Right atrium auricular region (tissue), 2 donors: ENCODE data around the gene MGMT. TPM values are rescaled to one million over a fixed set of nuclear protein-coding genes. Genes with fewer than 3 reads are reported as not detected.

Experiments used
- DNase-seq: peaks from one replicate; pipeline ENCODE4 v3.0.0-alpha.2; 2019; ENCODE audit warnings: low spot score
- H3K27ac ChIP-seq, 2 donors: fragments of 200-600 bp; sonication (generic); 1 replicate in 1 of 2; 2 replicates in 1 of 2; pipeline ENCODE4 v1.5.1; 2016 to 2019
- H3K27me3 ChIP-seq, 2 donors: fragments of 200-600 bp; sonication (generic); one replicate each; pipeline versions ENCODE4 v1.5.1 to v1.6.0; 2017 to 2019
- H3K36me3 ChIP-seq: fragments of 200-600 bp; sonication (generic); one replicate; pipeline ENCODE4 v1.5.1; 2016
- H3K4me1 ChIP-seq, 2 donors: fragments of 200-600 bp; sonication (generic); one replicate each; pipeline versions ENCODE4 v1.5.1 to v1.6.0; 2017 to 2019
- H3K4me3 ChIP-seq, 2 donors: fragments of 200-600 bp; sonication (generic); 1 replicate in 1 of 2; 2 replicates in 1 of 2; pipeline ENCODE4 v1.5.1; 2017 to 2019; ENCODE audit warnings: mild to moderate bottlenecking in 1 of 2, moderate library complexity in 1 of 2
- H3K9me3 ChIP-seq, 2 donors: fragments of 200-600 bp; sonication (generic); one replicate each; pipeline ENCODE4 v1.5.1; 2019
- total RNA-seq, 2 donors: library from RNA; depleted of rRNA; stranded (reverse); fragments of >200 nt; gene quantifications; one replicate each; pipeline ENCODE4 v1.1.0, GENCODE V29; 2016
- TF ChIP-seq, protein P1 (sequence below), 2 donors: fragments of 200-600 bp; sonication (generic); IDR thresholded peaks; one replicate each; pipeline ENCODE4 v1.5.1; 2019; ENCODE audit warnings: antibody characterized with exemption in 2 of 2

The MGMT gene
- total RNA-seq, 2 donors from 2014 or later, result 18.2 to 19.2 TPM

DNA sequence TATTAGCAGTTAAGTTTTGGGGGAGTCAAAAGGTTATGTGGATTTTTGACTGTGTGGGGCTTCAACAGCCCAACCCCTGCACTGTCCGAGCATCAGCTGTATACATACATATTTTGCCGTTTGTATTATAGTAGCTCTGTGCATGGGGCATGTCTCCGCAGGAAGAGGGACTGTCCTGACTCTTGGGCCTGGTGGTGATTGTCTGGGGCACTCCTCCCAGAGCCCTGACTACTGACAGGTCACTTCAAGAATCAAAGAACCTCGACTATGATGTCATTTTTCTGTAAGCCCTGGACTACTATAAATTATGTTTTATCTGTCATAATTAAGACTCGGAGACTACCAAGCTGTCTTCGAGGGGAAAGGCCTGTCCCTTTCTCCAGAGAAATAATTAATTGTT lies 51.8 kb downstream of the MGMT start:
- Histone ChIP-seq H3K9me3 (no peaks in the 10 kb centered on the region), H3K27ac (no peak overlapping the region), H3K36me3 (no peaks in the 10 kb centered on the region), H3K27me3 (no peaks in the 10 kb centered on the region), H3K4me3 (no peak overlapping the region), H3K4me1 (peaks cover 0 to 3% of the 10 kb centered on the region in 2 donors)
- TF ChIP-seq, protein P1, sequence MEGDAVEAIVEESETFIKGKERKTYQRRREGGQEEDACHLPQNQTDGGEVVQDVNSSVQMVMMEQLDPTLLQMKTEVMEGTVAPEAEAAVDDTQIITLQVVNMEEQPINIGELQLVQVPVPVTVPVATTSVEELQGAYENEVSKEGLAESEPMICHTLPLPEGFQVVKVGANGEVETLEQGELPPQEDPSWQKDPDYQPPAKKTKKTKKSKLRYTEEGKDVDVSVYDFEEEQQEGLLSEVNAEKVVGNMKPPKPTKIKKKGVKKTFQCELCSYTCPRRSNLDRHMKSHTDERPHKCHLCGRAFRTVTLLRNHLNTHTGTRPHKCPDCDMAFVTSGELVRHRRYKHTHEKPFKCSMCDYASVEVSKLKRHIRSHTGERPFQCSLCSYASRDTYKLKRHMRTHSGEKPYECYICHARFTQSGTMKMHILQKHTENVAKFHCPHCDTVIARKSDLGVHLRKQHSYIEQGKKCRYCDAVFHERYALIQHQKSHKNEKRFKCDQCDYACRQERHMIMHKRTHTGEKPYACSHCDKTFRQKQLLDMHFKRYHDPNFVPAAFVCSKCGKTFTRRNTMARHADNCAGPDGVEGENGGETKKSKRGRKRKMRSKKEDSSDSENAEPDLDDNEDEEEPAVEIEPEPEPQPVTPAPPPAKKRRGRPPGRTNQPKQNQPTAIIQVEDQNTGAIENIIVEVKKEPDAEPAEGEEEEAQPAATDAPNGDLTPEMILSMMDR (IDR thresholded peaks at IDR 0.05), result no peak
- no peak for DNase-seq

DNA sequence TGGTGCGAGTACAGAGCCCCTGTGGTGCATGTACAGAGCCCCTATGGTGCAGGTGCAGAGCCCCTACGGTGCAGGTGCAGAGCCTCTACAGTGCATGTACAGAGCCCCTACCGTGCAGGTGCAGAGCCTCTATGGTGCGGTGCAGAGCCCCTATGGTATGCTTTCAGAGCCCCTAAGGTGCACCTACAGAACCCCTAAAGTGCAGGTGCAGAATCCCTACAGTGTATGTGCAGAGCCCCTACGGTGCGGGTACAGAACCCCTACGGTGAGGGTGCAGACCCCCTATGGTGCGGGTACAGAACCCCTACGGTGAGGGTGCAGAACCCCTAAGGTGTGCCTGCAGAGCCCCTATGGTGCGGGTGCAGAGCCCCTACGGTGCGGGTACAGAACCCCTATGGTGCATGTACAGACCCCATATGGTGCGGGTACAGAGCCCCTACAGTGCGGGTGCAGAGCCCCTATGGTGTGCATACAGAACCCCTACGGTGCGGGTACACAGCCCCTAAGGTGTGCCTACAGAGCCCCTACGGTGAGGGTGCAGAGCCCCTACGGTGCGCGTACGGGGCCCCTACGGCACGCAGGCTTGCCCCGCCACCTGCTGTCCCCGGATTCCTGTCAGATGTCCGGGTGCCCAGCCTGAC lies 53.5 kb downstream of the MGMT start:
- TF ChIP-seq, protein P1 (IDR thresholded peaks at IDR 0.05), result no peak
- Histone ChIP-seq H3K27ac (no peak overlapping the region), H3K4me3 (no peak overlapping the region), H3K36me3 (no peaks in the 10 kb centered on the region), H3K9me3 (no peaks in the 10 kb centered on the region), H3K4me1 (peaks cover 0 to 3% of the 10 kb centered on the region in 2 donors), H3K27me3 (no peaks in the 10 kb centered on the region)
- no peak for DNase-seq

DNA sequence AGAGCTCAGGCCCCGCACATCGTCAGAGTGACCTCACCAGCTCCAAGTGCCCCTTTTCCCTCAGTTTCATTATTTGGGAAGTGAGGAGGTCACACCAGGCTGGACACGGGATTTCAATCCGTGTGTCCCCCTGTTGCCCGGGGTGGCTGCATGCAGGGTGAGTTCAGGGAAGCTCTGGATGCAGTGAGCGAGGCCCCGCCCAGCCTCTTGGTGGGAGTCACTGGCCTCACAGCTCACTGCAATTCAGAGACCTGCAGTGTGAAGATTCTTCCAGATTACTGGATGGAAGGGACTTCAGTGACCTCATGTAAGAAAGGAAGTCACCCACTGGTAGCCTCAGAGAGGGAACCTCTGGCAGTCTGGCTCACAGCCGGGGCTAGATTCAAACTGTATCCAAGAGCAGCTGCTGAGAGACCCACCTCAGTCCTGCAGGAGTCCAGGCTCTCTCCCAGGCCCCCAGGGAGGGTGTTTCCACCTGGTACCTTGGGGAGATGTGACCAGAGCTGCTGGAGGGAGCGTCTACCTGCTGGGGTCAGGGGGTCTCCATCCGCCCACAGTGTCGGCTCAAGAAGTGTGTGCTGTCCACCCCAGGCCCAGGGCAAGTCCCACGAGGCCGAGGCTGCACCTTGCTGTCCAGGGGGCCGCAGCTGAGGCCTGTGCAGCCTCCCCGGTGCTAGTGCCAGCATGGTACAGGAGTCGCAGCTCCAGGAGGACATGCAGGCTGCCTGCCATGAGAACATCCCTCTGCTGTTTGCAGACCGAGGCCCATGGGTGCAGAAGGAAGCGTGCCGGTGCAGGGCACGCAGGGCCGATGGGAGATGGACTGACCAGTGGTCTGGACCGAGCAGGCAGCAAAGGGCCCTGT lies 54.4 kb downstream of the MGMT start:
- Histone ChIP-seq H3K4me3 (no peak overlapping the region), H3K4me1 (peaks cover 0 to 3% of the 10 kb centered on the region in 2 donors), H3K9me3 (no peaks in the 10 kb centered on the region), H3K27me3 (no peaks in the 10 kb centered on the region), H3K36me3 (no peaks in the 10 kb centered on the region), H3K27ac (no peak overlapping the region)
- TF ChIP-seq, protein P1 (IDR thresholded peaks at IDR 0.05), result no peak
- DNase-seq, result no peak

DNA sequence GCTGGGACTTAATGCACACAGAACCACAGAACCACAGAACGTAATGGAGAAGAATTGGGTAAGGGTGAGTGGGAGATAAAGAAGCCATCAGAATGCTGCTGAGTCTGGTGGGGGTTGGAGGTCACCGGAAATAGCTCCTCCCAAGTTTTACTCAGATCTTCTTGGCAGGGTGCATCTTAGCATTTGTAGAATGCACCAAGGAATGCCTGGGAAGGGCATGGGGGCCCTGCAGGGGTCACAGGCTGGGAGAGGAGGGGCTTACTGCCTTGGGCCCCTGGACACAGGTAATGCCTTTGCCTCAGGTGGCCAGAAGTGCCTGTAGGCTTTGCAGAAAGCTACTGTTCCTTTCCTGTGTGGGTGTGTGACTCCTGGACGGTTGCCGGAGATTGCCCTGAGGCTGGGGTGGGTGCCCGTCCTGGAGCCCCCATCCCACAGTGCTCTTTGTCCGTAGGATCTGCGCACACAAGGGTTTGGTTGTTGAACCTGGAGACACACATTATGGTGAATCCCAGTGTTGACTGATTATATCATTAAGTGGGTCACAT lies 55.1 kb downstream of the MGMT start:
- H3K27ac ChIP-seq, result no peak overlapping the region
- H3K36me3 ChIP-seq, result no peaks in the 10 kb centered on the region
- H3K27me3 ChIP-seq, result no peaks in the 10 kb centered on the region
- H3K4me3 ChIP-seq, result no peak overlapping the region
- H3K9me3 ChIP-seq, result no peaks in the 10 kb centered on the region
- TF ChIP-seq, protein P1 (IDR thresholded peaks at IDR 0.05), result no peak
- DNase-seq, result no peak
- peaks cover 0 to 3% of the 10 kb centered on the region in 2 donors for H3K4me1 ChIP-seq

DNA sequence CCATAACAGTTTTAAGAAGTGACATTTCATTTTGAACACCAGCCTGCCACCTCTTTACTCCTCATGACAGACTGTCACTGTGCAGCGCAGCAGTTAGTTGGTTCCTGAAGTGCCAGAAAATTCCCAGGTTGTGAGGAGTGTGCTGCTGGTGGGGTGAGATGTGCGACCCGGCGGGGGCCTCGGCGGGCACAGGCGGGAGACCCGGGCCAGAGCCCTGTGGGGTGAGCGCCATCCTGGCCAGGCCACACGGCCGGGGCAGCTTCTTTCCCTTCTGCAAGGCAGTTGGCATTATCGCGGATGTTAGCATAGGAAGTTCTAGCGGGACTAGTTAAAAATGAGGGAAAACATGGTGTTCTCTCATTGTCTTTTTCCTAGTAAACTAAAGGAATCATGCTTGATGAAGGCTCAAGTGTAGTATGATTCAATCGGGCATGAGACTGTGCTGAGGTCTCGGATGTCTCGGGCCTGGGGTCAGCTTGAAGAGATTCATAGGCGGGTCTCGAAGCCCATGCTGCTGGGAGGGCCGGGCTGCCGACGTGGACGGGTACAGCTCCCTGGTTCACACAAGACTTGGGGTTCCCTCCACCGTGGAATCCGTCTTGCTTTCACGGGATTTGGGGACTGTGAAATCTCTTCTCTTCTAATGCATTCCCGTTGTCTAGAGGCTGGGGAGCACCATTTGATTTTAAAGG lies 56.1 kb downstream of the MGMT start:
- no peak for DNase-seq
- Histone ChIP-seq H3K27ac (no peak overlapping the region), H3K4me3 (no peak overlapping the region), H3K9me3 (no peaks in the 10 kb centered on the region), H3K27me3 (no peaks in the 10 kb centered on the region), H3K4me1 (no peaks in the 10 kb centered on the region), H3K36me3 (no peaks in the 10 kb centered on the region)
- TF ChIP-seq, protein P1 (IDR thresholded peaks at IDR 0.05), result no peak
